Measurements from ENCODE around the gene BANF2.

Gene BANF2

GRCh38 chr20:17735959-17736621 lies 36.3 kb downstream of the BANF2 start:
- DNase-seq: no peak

DNA sequence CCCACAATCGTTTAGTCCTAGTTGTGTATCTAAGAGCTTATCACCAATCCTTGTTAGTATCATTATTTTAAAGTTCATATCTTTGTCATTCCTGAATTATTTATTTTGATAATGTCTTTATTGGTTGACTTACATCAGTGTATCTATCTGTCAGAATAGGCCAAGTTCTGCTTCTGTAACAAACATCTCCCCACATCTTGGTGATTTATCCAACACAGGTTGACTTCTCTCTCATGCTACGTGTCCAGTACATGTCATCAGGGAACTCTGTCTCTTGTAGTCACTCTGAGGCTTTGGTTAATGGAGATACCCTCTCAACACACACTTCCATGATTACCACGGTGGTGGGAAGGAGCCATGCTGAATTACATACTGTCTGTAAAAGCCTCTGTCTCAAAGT lies 38.4 kb downstream of the BANF2 start:
- DNase-seq: no peak

DNA sequence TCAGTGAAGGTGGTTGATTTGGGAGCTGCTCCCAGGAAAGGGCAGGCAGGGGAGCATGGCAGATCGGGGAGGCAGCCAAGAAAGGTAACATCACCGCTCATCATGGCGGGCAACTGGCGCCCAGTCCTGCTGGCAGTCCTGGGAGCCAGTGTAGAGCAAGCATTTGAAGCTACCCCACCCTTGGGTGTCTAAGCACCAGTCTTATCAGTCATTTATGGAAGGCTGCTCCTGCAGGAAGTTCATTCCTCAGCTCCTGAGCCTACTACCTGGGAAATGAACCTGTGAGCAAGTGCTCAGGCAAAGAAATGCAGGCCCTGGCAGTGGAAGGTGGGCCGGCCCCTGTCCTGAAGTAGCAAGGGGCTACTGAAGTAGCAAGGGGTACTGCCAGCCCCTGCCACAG lies 41.5 kb downstream of the BANF2 start:
- no peak for DNase-seq

- no peak for DNase-seq
Observed at GRCh38 chr20:17742731-17743130, 43.0 kb downstream of the BANF2 start.

DNA sequence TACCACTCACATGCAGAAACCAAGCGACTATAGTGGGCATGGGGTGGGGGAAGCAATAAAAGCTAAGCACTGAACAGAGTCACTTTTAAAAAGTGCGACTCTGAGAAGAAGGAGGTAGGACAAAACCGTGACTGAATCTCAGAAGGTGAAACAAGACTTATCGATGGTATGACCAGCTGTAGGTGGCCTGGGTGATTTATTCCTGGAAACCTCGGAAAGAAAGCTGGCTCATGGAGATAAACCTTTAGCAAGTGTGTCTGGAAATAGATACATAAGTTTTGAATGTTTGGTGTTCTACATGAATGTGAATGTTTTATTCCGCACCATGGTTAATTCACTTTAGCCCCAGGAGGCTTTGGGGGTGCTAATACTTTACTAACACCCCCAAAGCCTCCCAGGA lies 43.9 kb downstream of the BANF2 start:
- no peak for DNase-seq

- no peak for DNase-seq
Observed at GRCh38 chr20:17747431-17747846, 47.7 kb downstream of the BANF2 start.

DNA sequence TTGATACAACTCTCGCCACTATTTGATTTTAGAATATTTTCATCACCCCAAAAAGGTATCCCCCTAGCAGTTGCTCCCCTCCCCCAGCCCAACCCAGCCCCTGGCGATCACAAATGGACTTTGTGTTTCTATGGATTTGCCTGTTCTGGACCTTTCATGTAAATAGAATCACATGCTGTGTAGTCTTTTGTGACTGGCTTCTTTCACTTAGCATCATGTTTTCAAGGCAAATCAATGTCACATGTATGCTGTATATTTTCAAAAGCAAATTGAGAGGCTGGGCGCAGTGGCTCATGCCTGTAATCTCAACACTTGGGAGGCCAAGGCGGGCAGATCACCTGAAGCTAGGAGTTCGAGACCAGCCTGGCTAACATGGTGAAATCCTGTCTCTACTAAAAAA lies 48.5 kb downstream of the BANF2 start:
- no peak for DNase-seq

- DNase-seq: no peak
Observed at GRCh38 chr20:17749626-17749977, 49.8 kb downstream of the BANF2 start.

DNA sequence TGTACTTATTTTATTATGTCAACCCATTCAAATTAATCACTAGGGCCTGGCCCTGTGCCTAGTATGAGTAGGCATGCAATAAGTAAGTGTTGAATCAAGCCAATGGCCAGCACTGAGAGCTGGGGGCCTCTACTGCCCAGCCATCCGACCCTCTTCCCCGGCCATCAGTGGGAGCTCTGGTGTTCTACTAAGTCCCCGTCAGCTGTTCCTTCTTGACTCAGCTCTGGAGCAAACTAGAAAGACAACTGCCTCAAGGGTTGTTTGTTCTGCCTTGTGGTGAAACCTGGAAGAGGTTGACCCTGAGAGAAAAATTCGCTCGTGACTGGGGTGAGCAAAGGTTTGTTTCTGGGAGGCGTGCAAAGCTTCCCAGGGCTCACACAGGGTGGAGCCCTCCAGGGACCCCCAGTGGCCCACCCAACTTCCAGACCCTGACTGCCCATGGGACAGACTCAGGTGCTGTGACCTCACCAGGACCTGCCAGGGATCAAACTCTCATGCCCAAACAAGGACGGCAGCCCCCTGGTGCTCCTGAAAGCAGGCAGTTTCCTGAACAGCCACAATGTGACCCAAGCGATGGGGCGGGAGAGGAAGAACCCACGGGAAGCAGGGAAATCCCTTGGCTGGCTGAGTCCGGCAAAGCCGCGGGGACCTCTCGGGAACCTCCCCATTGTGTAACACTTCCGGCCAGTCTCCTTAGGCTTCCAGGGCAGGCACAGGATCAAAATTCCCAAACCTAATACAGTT lies 50.4 kb downstream of the BANF2 start:
- no peak for DNase-seq

- no peak for DNase-seq
Observed at GRCh38 chr20:17750722-17751045, 50.9 kb downstream of the BANF2 start.

DNA sequence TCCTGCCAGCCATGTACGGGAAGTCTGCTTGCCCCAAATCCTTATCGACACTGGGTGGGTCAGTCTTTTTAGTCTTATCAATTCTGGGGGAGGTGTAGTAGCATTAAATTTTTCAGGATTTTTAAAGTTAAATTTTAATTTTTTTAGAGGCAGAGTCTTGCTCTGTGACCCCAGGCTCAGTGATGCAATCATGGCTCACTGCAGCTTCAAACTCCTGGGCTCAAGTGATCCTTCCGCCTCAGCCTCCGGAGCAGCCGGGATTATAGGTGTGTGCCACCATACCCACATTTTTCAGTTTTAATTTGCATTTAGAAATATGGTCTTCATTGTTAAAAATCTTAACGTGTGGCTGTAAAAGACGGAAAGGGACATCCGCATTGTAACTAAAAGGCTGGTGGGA lies 51.9 kb downstream of the BANF2 start:
- no peak for DNase-seq

GRCh38 chr20:17752459-17752858 lies 52.7 kb downstream of the BANF2 start:
- no peak for DNase-seq

DNA sequence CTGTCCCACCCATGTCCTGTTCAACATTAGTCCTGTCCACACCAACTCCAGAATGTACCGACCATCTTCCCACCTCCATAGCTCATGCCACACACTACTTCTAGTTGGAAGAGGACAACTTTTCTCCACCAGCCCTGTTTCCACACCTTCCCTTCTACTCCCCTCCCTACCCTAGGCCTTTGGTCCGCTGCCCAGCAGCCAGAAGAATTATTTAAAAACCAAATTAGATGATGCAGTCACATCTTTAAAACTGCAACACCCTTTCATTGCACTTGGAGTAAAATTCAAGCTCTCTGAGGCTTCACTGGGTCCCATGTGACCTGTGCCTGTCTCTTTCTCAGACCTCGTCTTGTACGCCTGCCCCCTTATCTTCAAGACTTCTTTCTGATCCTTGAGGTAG lies 53.8 kb downstream of the BANF2 start:
- DNase-seq: no peak

- DNase-seq: no peak
Observed at GRCh38 chr20:17756529-17756928, 56.8 kb downstream of the BANF2 start.

DNA sequence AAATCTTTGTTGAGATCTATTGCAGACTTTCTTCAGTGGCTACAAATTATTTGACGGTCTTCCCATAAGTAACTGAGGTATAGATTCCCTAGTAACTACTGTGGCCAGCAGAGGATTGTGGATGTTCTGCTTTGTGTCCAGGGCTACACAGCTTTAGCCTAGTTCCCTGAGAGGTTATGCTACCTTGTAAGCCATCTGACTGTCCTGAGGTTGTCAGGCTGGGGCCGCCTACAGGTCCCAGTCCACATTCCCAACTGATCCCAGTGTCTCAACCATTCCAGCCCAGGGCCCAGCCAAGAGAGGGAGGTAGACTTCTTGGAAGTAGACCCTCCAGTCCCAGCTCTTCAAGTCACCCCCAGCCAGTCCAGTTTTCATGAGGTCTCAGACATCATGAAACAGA lies 57.7 kb downstream of the BANF2 start:
- DNase-seq: no peak

GRCh38 chr20:17758010-17758409 lies 58.2 kb downstream of the BANF2 start:
- no peak for DNase-seq

DNA sequence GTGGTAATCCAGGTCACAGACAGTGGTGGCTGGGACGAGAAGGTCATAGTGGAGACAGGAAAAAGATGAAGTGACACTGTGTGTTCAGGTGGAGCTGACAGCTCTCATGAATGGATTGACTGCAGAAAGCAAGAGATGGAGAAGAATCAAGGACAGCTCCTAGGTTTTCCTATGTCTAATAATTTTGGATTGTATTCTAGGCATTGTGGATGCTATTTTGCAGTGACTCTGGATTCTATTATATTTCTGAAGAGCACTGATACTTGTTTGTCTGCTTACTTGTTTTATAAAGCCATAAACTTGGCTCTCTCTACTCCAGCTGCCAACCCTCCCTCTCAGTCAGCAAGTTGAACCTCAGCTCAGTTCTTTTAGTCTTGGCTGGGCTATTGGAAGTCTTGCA lies 58.7 kb downstream of the BANF2 start:
- DNase-seq: no peak

DNA sequence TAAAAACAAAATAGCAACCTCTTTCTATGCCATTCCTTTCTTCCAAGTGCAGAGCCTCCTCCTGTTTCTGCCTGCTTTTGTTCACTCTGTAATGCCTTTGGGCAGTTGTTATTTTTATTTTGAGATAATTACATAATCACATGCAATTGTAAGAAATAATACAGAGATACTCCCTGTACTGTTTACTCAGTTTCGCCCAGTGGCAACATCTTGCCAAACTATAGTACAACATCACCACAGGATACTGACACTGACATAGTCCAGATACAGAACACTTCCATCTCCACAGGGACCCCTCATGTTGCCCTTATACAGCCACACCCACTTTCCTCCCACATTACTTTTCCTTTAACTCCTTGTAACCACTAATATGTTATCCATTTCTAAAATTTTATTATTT lies 59.7 kb downstream of the BANF2 start:
- DNase-seq: no peak

GRCh38 chr20:17761604-17762003 lies 61.8 kb downstream of the BANF2 start:
- DNase-seq: no peak

GRCh38 chr20:17762243-17762872 lies 62.6 kb downstream of the BANF2 start:
- DNase-seq: no peak

GRCh38 chr20:17762873-17763557 lies 63.2 kb downstream of the BANF2 start:
- DNase-seq: no peak

DNA sequence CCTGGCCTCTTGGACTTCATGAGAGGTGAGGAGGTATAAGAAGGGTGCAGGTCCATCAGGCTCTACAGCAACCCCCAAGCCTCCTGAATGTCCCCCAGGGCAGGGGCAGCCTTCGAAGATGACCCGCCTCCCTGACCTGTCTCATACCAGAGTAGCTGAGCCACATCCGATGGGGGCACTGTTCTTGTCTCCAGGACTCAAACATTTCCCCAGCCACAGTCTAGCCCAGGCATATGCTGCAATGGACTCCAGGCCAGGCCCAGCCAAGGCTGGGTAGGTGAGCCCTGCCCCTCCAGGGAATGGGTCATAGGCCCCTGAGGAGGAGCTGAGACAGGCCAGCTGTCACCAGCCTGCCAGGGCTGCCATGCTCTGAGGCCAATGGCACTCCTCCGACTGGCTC lies 65.3 kb downstream of the BANF2 start:
- DNase-seq: no peak

GRCh38 chr20:17765584-17765983 lies 65.8 kb downstream of the BANF2 start:
- no peak for DNase-seq

- no peak for DNase-seq
Observed at GRCh38 chr20:17766226-17766625, 66.5 kb downstream of the BANF2 start.

All from CD4-positive, alpha-beta T cell treated with Interleukin-4 for 1 hour (primary cell).